ENCODE results near the gene ENDOD1.
A peak's percentile ranks its signal among the peaks of the same experiment; 100 is the strongest.
"Not testable (repeated sequence)": the region's sequence is repeated elsewhere in the genome, so short reads cannot be mapped to it uniquely, and the experiment has no call there.

Gene ENDOD1

DNA sequence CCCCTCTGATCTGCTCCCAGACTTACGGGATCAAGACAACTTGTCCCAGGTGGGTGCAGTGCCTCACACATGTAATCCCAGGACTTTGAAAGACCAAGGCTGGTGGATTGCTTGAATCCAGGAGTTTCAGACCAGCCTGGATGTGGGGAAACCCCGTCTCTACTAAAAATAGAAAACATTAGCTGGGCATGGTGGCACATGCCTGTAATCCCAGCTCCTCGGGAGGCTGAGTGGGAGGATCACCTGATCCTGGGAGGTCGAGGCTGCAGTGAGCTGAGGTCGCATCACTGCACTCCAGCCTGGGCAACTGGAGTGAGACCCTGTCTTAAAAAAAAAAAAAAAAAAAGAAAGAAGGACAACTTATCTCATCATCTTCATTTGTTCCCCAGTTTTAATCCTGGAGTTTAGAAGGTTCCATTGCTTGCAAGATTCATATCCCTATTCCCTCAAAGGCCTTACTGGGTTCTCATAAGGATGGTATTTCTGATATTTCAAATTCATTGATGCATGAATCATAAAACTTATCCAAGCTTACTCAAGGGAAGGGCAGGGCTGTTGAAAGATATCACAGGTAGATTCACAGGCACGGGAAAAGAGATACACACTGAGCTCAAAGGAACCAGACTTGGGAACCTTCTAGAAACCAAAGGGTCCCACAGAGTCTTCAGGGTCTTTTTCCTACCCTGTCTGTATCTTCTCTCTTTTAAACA, 14.6 kb downstream of the ENDOD1 start:
- H3K27ac ChIP-seq, result peak overlapping the region; percentile 16; the same call in 1 of the 2 replicates
- TF ChIP-seq, protein P1, sequence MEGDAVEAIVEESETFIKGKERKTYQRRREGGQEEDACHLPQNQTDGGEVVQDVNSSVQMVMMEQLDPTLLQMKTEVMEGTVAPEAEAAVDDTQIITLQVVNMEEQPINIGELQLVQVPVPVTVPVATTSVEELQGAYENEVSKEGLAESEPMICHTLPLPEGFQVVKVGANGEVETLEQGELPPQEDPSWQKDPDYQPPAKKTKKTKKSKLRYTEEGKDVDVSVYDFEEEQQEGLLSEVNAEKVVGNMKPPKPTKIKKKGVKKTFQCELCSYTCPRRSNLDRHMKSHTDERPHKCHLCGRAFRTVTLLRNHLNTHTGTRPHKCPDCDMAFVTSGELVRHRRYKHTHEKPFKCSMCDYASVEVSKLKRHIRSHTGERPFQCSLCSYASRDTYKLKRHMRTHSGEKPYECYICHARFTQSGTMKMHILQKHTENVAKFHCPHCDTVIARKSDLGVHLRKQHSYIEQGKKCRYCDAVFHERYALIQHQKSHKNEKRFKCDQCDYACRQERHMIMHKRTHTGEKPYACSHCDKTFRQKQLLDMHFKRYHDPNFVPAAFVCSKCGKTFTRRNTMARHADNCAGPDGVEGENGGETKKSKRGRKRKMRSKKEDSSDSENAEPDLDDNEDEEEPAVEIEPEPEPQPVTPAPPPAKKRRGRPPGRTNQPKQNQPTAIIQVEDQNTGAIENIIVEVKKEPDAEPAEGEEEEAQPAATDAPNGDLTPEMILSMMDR (conservative IDR thresholded peaks at IDR 0.05), result no peak
- TF ChIP-seq ZFX (IDR thresholded peaks at IDR 0.05), result no peak

DNA sequence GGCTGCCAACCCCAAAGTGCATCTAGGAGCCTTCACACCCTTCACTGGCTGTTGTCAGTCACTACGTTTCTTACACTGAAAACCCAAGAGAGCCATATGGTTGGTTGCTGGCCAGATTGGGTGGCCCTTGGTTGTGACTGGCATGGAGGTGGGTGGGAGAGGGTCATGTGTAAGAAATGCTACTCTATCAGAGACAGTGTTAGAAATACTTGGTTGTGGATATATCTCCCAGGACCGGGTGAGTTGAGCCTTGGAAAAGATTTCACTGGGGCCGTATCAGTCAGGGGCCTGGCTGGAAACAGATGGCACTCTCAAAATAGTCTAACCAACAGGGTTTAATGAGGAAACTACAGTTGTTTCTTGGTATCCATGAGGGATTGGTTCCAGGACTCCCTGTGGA, 15.2 kb downstream of the ENDOD1 start:
- peak overlapping the region; percentile 16; the same call in 1 of the 2 replicates for H3K27ac ChIP-seq
- TF ChIP-seq, protein P1 (conservative IDR thresholded peaks at IDR 0.05), result no peak
- TF ChIP-seq ZFX (IDR thresholded peaks at IDR 0.05), result no peak

DNA sequence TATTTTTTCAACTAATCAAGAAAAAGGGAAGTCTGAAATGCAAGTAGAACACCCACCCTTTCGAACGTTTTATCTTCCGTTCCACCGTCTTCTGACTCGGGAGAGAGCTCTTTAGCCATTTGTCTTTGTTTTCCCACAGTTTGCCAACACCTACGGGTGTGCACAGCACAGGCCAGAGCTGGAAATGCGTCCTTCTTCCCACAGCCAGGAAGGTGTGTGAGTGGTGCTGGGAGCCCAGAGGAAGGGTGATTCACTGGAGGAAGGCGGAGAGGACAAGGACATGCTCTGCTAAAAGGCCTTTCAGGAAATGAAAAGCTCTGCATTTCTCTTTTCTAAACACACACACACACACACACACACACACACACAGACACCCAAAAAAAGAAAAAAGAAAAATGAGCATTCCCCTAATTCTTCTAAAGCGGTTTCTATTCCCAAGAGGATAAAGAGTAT, 18.5 kb downstream of the ENDOD1 start:
- peak overlapping the region; percentile 81 for H3K27ac ChIP-seq
- TF ChIP-seq ZFX (IDR thresholded peaks at IDR 0.05), result no peak
- TF ChIP-seq, protein P1 (conservative IDR thresholded peaks at IDR 0.05), result no peak

DNA sequence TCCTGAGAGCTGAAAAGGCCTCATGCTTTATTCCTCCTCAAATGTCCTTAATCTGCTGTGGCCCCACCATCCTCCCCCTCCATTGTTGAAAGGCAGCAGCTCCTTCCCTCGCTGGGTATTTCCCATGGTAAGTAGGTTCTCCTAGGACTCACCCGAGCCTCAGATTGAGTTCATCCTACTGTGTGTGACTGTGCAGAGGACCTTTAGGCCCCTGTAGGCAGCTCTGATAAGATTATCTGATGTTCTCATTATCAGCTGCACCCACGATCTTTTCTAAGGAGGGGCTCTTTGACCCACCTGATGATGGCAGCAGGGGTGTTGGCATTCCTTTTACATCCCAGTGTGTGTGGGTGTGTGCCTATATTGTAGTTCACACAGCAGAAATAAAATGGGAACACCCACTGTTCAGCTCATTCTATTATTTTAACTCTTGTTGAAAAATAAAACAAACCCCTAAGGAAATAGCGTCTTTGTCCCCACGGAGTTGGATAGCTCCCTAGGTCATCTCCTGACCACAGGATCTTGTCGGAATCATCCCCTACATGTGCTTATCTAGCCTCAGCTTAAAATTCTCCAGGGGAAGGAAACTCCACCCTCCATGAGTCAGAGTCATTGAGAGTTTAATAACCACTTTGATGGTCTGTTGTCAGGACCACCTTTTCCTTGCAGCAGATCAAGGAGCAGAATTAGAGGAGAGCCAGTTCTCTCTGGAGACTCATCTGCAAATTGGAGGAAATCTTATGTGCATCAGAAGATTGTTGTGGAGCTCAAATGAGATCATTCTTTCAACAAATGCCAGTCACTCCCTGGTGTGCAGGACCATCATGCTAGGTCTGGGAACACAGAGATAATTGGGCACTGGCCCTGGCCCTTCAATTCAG, 19.3 kb downstream of the ENDOD1 start:
- peak overlapping the region; percentile 81 for H3K27ac ChIP-seq
- TF ChIP-seq, protein P1 (conservative IDR thresholded peaks at IDR 0.05), result no peak
- TF ChIP-seq ZFX (IDR thresholded peaks at IDR 0.05), result no peak

DNA sequence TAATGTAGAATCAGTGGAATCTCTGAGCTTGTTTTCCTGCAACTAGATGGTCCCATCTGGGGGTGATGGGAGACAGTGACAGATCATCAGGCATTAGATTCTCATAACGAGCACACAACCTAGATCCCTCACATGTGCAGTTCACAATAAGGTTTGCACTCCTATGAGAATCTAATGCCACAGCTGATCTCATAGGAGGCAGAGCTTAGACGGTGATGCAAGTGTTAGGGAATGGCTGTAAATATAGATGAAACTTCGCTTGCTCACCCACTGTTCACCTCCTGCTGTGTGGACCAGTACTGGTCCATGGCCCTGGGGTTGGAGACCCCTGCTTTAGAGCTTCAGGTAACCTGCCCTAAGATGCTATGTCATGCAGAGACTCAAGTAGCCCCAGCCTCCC, 21.8 kb downstream of the ENDOD1 start:
- not testable (repeated sequence) for H3K27ac ChIP-seq

DNA sequence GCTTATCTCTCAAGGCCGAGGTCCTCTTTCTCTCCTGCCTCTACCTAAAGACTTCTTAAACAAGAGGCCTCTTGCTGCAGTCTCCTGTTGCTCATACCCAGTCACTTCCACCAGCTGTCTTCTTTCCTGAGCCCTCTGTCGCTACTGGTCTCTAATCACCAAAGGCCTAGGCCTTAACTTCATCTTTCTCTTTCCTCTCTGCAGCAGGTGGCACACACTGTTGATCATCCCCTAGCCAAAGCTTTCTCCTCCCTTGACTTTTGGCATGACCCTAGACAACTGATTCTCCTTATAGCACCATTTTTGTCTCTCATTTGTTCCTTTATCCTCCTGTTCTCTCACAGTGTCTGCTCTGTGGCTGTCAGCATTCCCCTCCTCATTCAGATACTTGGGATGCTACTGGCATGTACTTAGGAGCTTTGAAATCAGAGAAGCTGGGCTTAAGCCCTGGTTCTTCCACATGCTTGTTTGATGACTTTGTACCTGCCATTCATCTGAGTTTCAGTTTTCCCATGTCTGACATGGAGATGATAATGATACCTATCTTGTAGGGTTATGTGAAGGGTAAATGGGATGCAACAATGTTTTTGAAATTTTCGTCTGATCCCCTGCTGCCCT, 22.4 kb downstream of the ENDOD1 start:
- TF ChIP-seq, protein P1 (conservative IDR thresholded peaks at IDR 0.05), result no peak
- no peak for TF ChIP-seq ZFX (IDR thresholded peaks at IDR 0.05)
- H3K27ac ChIP-seq, result no peak overlapping the region

DNA sequence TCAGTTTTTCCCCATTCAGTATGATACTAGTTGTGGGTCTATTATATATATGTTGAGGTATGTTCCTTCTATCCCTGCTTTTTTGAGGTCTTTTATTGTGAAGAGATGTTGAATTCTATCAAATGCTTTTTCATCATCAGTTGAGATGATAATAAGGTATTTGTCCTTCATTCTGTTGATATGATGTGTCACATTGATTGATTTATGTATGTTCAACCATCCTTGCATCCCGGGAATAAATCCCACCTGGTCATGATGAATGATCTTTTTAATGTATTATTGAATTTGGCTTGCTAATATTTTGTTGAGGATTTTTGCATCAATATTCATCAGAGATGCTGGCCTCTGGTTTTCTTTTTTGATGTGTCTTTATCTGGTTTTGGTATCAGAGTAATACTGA, 26.0 kb downstream of the ENDOD1 start:
- TF ChIP-seq, protein P1 (conservative IDR thresholded peaks at IDR 0.05), result no peak
- no peak for TF ChIP-seq ZFX (IDR thresholded peaks at IDR 0.05)
- H3K27ac ChIP-seq, result no peak overlapping the region
